Kidney (tissue), 14 donors: ENCODE data around the gene WWP2. TPM values are rescaled to one million over a fixed set of nuclear protein-coding genes. Genes with fewer than 3 reads are reported as not detected.

Experiments
- DNase-seq, 5 donors: peaks; one replicate each; pipeline ENCODE4 v3.0.0-alpha.2; 2013 to 2020
- FAIRE-seq: peaks from 2 replicates; lab custom pipeline; 2012; peaks lifted over from hg19 to GRCh38; lab: Jason Lieb, UNC
- H3K27ac ChIP-seq, 2 donors: one replicate each; pipeline ENCODE4 v1.7.0; 2013; ENCODE audit warnings: low read depth in 2 of 2, low read length in 2 of 2, inconsistent platforms in 1 of 2
- H3K27me3 ChIP-seq: one replicate; pipeline ENCODE4 v1.7.1; 2013; ENCODE audit warnings: low read length, inconsistent platforms; ENCODE audit not compliant: control insufficient read depth, insufficient read depth
- H3K36me3 ChIP-seq, 3 donors: one replicate each; pipeline versions ENCODE4 v1.7.0 to v1.7.1; 2013; ENCODE audit warnings: low read length in 3 of 3, control low read depth in 1 of 3, inconsistent platforms in 1 of 3; ENCODE audit not compliant: insufficient read depth in 3 of 3, control insufficient read depth in 2 of 3
- H3K4me1 ChIP-seq, 3 donors: one replicate each; pipeline versions ENCODE4 v1.7.0 to v1.7.1; 2013; ENCODE audit warnings: low read length in 3 of 3, inconsistent platforms in 1 of 3, low read depth in 1 of 3; ENCODE audit not compliant: control insufficient read depth in 2 of 3, insufficient read depth in 2 of 3
- H3K4me3 ChIP-seq, 3 donors: one replicate each; pipeline versions ENCODE4 v1.7.0 to v1.8.1; 2013; ENCODE audit warnings: low read length in 3 of 3, control low read depth in 1 of 3, inconsistent platforms in 1 of 3
- H3K9ac ChIP-seq, 3 donors: one replicate each; pipeline versions ENCODE4 v1.7.0 to v1.7.1; 2013; ENCODE audit warnings: low read length in 3 of 3, control low read depth in 1 of 3, inconsistent platforms in 1 of 3
- H3K9me3 ChIP-seq, 3 donors: one replicate each; pipeline versions ENCODE4 v1.7.0 to v1.7.1; 2013; ENCODE audit warnings: low read length in 3 of 3, control low read depth in 1 of 3, inconsistent platforms in 1 of 3; ENCODE audit not compliant: control insufficient read depth in 2 of 3, insufficient read depth in 1 of 3
- CTCF ChIP-seq: IDR thresholded peaks from 3 replicates; pipeline ENCODE4 v1.5.1; 2012; ENCODE audit warnings: mild to moderate bottlenecking, moderate library complexity, borderline replicate concordance; ENCODE audit not compliant: insufficient read depth; ENCODE audit errors: extremely low read depth
- intact Hi-C: fragments of 100-400 bp; cut with DNase I; formaldehyde crosslinking; loops from one replicate; pipeline ENCODE4 v1.11.1; 2022
- polyA plus RNA-seq: library from polyadenylated mRNA; stranded (reverse); fragments of 350-450 nt; fragmentation: Illumina TruSeq; extraction: RNeasy Lipid Tissue Mini Kit (QIAGEN cat#74804); gene quantifications from one replicate; pipeline ENCODE4 v1.2.3, GENCODE V29; 2014; ENCODE audit warnings: low read depth, low replicate concordance; ENCODE audit not compliant: insufficient read depth
- total RNA-seq: library from RNA; stranded (reverse); fragmentation: NEBNext Ultra II Directional; extraction: Animal tissue kit (Norgen Biotek cat#: 25700); gene quantifications from one replicate; pipeline ENCODE4 v1.2.1, GENCODE V29; 2021
- donor health status: control.
- donor health status: control.
- donor health status: control.
- donor health status: control.
- donor health status: control.
- donor health status: DM: yes; HTN: yes; CAD: no.
- donor health status: Normal renal cell carcinoma (clear cell type).

The WWP2 gene
- total and polyA plus RNA-seq, 2 donors from 2014 or later = 30.0 to 128 TPM

- TF ChIP-seq CTCF = no peak
- DNase-seq = no peak
- H3K36me3 ChIP-seq = no peaks in the 10 kb centered on the region
- peak overlapping the region in 1 of 3 donors; percentile 51 for H3K9ac ChIP-seq
- H3K27ac ChIP-seq = peak overlapping the region; percentile 77 to 82
- intact Hi-C loops = no loop called here
- peak overlapping the region in 1 of 3 donors; percentile 42 for H3K4me3 ChIP-seq
- no peaks in the 10 kb centered on the region for H3K27me3 ChIP-seq
- no peak for FAIRE-seq
- no peaks in the 10 kb centered on the region for H3K9me3 ChIP-seq
- peaks cover 0 to 15% (median 13%) of the 10 kb centered on the region in 3 donors for H3K4me1 ChIP-seq
Observed at GRCh38 chr16:69917311-69917710, 155.2 kb downstream of the WWP2 start.

GRCh38 chr16:69917739-69918138 is 155.6 kb downstream of the WWP2 start:
- peak overlapping the region in 2 of 3 donors; percentile 51 to 63 for H3K9ac ChIP-seq
- no peaks in the 10 kb centered on the region for H3K9me3 ChIP-seq
- H3K27me3 ChIP-seq = no peaks in the 10 kb centered on the region
- FAIRE-seq = no peak
- TF ChIP-seq CTCF = no peak
- no peaks in the 10 kb centered on the region for H3K36me3 ChIP-seq
- peaks cover 0 to 15% (median 13%) of the 10 kb centered on the region in 3 donors for H3K4me1 ChIP-seq
- peak; percentile 79 to 88 (median 80) for DNase-seq
- intact Hi-C loops = no loop called here
- peak overlapping the region in 2 of 3 donors; percentile 39 to 42 for H3K4me3 ChIP-seq
- peak overlapping the region; percentile 77 to 82 for H3K27ac ChIP-seq

GRCh38 chr16:69918241-69918640 is 156.1 kb downstream of the WWP2 start:
- Histone ChIP-seq H3K4me3 (peak overlapping the region in 2 of 3 donors; percentile 39 to 42), H3K36me3 (no peaks in the 10 kb centered on the region), H3K27me3 (no peaks in the 10 kb centered on the region), H3K9ac (peak overlapping the region in 2 of 3 donors; percentile 4 to 63), H3K9me3 (no peaks in the 10 kb centered on the region), H3K27ac (peak overlapping the region; percentile 36 to 78), H3K4me1 (peaks cover 0 to 15% (median 13%) of the 10 kb centered on the region in 3 donors)
- FAIRE-seq (no peak), DNase-seq (no peak)
- no peak for TF ChIP-seq CTCF
- intact Hi-C loops = no loop called here

GRCh38 chr16:69921127-69921526 is 159.0 kb downstream of the WWP2 start:
- Histone ChIP-seq H3K4me1 (peaks cover 3 to 23% (median 19%) of the 10 kb centered on the region in 3 donors), H3K4me3 (no peak overlapping the region), H3K36me3 (no peaks in the 10 kb centered on the region), H3K9ac (no peak overlapping the region), H3K27me3 (no peaks in the 10 kb centered on the region), H3K27ac (no peak overlapping the region), H3K9me3 (no peaks in the 10 kb centered on the region)
- no peak for TF ChIP-seq CTCF
- DNase-seq (no peak), FAIRE-seq (no peak)
- intact Hi-C loops = no loop called here
